Medulla oblongata (tissue), 1 donor: ENCODE data around the gene FOXI3.

Experiments
- DNase-seq: peaks from one replicate; pipeline ENCODE4 v3.0.0-alpha.2; 2015; ENCODE audit errors: extremely low spot score

The FOXI3 gene

DNA sequence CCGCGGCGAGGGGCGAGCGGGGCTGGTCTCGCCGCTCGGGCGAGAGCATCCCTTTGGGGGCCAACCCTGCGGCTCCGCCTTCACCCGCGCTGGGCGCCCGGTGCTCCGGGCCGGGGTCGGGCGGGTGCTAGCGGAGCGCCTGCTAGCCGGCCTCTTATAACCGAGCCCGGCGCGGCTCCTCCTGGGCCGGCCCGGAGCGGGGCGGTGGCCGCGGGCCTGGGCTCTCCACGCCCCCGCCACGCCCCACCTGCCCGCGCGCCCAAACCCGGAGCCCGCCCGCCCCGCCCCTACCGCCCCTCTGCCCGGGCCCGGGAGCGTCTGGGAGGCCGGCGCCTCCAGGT is at the start of gene FOXI3:
TSS of gene FOXI3 (minus strand) at position 129 of the 341 bp plus-strand sequence. CDS start 158 bp downstream, outside the sequence.
- DNase-seq: no peak

GRCh38 chr2:88500691-88501090 is 48.2 kb upstream of the FOXI3 start:
- DNase-seq: no peak

DNA sequence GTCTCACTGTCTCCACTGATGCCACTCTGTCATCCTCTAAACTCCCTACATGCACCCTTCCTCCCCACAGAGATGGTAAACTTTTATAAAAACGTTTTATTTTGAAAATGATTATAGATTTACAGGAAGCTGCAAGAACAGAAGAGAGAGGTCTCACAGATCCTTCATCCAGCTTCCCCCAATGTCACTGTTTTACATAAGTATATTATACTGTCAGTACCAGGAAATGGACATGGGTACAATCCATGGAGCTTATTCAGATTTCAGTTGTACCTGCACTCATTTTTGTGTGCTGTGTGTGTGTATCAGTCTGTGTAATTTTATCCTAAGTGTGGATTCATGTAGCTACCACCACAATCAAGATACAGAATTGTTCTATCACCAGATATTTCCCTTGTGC is 46.7 kb upstream of the FOXI3 start:
- no peak for DNase-seq

DNA sequence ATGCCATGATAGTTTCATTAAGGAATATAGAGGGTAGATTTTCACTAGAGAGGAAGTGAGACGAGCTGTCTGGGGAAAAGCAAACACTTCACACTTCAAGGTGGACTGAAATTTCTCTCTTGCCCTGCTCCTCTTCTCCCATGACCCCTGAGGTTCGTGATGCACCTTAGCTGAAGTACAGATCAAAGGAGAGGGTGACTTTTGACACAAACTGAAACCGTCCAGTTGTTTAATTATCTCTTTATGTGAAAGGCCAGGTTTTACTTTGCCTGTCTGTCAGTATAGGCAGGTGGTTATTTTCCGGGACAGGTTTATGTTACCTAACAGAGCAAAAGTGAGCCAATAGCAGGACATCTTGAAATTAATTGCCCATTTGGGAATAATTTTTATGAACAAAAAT is 41.0 kb upstream of the FOXI3 start:
- DNase-seq: no peak

DNA sequence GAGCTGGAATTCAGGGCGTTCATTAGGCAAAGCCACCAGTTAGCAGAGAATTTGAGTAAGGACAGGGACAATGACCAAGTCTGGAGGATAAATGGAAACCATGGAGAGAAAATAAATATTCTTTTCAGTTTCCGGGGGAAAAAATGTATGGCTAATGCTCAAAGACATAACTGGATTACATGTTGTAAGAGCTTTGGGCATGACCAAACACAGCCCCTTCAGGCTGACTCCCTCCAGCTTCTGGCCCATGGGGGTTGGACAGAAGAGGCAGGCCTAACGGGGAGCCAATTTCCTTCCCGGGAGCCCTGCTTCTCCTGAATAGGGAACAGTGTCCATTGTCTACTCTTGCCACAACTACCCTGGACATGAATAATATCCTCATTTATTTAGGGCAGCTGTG is 39.5 kb upstream of the FOXI3 start:
- no peak for DNase-seq

DNA sequence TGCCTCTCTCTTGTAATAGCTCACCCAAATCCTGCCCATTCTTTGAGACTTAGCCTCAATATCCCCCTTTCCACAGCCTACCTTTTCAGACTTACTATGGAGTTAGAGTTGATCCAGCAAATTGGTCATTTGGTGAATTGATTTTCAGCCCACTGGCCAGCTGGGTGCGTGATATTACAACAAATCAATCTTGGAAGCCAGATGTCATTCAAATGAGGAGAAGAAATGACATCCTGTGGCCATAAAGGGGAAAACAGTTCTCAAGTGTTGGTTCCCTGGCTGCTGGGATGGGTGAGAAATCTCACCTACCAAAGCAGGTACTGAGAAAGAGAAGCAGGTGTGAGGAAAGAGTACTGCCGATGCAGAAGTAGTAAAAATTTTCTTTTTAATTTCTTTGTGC is 36.7 kb upstream of the FOXI3 start:
- no peak for DNase-seq

GRCh38 chr2:88483200-88483599 is 30.7 kb upstream of the FOXI3 start:
- DNase-seq: no peak

GRCh38 chr2:88481691-88482336 is 29.3 kb upstream of the FOXI3 start:
- DNase-seq: no peak

DNA sequence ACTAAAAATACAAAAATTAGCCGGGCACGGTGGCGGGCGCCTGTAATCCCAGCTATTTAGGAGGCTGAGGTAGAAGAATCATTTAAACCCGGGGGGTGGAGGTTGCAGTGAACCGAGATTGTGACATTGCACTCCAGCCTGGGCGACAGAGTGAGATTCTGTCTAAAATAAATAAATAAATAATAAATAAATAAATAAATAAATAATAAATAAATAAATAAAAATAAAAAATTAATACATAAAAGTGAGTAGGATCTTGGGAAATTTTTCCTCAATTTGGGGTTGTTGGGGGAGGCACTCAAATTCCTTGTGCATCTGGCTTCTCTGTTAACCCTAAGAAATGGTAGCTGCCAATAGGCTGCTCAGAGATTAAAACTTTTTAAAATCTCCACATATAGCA is 20.3 kb upstream of the FOXI3 start:
- DNase-seq: no peak

DNA sequence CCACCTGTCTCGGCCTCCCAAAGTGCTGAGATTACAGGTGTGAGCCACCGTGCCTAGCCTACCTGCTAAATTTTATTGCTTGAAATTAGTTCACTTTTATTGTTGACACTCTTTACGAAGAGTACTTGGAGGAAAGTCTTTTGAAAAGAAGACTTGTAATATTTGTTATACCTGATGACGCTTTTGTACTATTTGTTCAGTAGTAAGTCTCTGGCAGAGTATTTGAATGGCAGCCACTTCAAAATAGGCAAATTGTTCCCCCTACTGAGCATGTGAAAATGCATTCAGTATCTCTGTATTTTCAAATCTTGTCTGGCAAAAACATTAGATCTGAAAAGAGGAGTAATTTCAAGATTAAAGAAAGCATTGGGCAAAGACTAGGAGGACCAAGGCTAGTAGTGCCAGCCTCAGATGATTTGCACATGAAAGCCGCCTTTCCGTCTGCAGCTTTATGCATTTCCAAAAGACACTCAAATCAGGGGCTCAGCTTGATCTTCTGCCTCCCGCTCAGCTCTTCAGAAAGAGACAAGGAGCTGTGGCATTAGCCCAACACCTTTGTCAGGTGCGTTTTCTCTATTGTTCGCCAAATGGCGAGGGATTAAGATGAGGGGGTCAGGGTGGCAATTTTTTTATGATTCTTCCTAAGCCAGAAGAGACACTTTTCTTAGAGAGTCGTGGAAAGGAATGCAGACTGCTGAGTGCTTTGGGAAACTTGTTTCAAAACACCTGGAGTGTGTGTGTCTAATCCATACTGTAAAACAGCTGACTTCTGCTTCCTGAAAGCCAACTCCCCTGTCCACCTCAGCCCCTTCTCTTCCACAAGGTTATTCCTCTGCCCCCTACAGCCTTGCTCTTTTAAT is 18.8 kb upstream of the FOXI3 start:
- no peak for DNase-seq

DNA sequence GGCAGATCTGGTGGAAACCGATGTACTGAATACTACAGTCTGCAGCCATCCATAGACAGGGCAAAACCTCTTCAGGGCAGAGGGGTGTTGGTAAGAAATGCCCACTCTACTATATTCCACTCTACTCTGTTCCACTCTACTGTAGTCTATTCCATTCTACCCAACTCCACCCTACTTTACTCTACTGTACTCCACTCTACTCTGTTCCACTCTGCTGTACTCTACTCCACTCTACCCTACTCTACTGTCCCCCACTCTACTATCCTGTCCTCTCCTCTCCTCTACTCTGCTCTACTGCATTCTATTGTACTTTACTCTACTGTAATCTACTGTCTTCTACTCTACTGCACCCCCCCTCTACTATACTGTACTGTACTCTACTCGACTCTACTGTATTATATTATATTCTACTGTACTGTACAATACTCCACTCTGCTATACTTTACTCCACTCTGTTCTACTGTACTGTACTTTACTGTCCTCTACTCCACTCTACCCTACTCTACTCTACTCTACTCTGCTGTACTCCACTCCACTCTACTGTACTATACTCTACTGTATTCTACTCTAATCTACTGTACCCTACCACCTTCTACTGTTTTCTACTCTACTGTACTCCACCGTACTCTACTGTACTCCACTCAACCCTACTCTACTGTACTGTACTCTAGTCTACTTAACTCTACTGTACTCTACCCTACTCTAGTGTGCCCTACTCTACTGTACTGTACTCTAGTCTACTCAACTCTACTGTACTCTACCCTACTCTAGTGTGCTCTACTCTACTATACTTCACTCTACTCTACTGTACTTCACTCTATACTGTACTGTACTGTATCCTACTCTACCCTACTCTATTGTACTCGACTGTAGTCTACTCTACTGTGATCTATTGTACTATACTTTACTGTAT is 17.0 kb upstream of the FOXI3 start:
- DNase-seq: no peak

DNA sequence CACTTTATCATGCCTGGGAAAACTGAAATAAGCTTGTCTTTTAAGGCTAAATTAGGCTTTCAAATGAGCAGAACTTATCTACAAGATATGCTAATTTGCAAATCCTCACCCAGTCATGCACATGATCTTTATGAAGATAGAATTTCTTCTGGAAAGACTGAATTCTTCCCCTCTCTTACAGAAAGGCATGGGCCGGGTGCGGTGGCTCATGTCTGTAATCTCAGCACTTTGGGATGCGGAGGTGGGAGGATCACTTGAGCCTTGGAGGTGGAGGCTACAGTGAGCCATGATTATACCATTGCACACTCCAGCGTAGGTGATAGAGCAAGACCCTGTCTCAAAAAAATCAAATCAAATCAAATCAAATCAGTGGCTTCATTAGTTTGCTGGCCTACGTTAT is 11.7 kb upstream of the FOXI3 start:
- no peak for DNase-seq

DNA sequence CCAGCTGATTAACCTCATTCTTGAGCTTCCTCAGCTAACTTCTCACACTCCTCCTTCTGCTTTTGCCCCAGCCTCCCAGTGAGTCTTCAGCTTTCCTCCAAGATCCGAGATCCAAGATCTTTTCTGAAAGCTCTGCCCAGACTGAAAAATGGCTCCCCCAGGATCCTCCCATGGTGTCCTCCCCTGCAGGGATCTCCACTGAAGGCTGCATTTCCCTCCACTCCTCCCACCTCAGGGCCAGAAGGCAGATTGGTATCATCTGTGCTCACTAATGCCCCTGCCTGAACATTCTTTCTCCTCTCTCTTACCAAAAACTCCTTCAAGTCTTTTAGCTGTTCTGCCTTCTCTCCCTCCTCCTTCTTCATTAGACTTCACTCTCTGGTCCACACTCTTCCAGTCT is 6.1 kb upstream of the FOXI3 start:
- DNase-seq: no peak

- DNase-seq: no peak
Observed at GRCh38 chr2:88452980-88453582, 588 bp upstream of the FOXI3 start.

DNA sequence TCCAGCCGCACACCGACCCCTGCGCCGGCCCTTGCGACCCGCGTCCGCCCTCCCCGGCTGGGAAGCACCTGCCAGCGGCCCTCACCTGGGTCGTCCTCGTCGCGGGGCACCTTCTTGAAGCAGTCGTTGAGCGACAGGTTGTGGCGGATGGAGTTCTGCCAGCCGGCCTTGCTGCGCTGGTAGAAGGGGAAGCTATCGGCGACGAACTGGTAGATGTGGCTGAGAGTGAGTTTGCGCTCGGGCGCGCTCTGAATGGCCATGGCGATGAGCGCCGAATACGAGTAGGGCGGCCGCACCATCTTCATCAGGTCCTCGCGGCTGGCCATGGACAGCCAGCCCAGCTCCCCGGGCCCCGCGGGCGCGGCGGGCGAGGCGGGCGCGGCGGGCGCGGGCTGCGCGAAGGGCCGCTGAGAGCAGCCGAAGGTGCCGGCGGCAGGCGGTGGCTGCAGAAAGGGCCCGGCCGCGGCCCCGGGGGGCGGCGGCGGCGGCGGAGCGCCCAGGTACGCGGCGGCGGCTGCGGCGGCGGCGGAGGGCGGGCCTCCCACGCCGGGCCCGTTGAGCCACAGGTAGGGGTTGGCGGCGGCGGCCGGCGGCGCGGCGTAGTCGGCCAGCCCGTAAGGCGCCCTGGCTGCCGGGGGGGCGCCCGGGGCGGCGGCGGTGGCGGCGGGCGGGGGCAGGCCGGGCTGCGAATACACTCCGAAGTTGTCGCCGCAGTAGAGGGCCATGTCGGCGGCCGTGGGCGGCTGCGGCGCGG is 505 bp downstream of the FOXI3 start:
- no peak for DNase-seq

GRCh38 chr2:88450925-88451810 is 1.3 kb downstream of the FOXI3 start:
- no peak for DNase-seq

DNA sequence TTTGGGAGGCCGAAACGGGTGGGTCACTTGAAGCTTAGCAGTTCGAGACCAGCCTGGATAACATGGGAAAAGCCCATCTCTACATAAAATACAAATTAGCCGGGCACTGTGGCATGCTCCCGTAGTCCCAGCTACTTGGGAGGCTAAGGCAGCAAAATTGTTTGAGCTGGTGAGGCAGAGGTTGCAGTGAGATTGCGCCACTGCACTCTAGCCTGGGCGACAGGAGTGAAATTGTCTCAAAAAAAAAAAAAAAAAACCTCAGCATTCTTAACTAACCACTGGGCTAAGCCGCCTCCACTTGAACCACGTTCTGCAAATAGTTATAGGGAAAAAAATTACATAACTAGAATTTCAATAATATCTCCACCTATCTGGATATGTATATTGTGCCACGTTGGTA is 2.3 kb downstream of the FOXI3 start:
- DNase-seq: no peak

DNA sequence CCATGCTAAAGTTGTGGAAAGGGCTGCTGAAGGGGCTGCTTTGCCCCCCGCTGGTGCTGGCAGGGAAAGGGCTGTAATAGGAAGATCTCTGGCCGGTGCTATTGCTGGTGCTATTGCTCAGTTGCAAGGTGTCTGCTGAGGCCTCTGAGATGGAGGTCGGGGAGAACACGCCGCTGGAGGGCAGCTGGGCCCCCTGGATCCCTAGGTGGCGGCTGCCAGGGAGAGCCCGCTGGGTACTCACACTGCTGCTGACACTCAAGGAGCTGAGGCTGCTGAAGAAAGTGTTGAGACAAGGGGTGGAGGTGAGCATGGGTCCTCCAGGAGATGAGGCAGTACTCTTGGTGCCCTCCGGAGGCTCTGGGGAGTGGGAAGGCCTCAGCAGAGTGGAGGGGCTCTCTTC is 4.2 kb downstream of the FOXI3 start:
- DNase-seq: no peak

DNA sequence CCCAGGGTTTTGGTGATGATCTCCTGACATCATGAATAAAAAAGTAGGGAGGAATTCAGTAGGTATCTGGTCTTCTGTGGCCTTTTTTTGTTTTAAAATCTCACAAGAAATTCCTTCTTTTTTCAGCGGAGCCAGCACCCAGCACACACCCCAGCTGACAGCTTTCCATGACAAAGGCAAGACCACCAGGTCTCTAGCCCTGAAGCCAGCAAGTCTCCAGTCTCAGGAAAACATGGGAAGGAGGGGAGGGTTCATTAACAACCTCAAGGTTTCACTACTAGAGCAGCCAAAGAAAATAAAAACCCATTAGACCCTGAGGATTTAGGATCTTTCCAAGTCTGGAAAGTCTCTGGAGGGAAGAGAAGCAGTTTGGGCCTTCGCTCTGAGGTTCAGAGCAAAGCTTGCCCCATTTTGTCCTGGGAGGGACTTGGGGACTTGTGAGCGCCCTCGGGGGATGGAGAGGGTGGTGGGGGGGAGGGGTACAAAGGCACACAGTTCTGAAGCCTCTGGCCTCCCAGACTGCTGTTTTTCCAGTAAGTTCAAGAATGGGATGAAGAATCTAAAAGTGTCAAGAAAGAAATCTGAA is 9.0 kb downstream of the FOXI3 start:
- no peak for DNase-seq

DNA sequence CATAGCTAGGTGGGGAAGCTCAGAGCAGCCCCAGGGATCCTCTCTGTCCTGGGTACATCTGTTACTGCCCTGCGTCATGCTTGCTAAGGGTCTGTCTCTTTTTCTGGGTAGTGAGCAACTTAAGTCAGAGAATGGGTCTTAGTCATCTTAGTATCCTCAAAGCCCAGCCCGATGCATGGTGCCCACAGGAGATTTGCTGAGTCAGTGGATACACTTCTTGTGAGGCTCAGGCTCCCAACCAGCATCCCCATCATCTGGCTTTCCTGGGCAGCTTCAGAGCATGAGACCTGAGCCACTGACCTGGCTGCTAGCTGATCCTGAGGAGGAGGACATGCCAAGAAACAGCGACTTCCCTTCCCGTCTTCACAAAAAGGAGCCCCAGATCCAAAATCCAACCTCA is 10.0 kb downstream of the FOXI3 start:
- no peak for DNase-seq
